HCT116 (cell line): ENCODE data around the gene DRAXIN. TPM values are rescaled to one million over a fixed set of nuclear protein-coding genes. Genes with fewer than 3 reads are reported as not detected.

Source experiments
- ATAC-seq: fragments of 200-7000 bp; cut with Tn5 transposase; 2 replicates; pipeline ENCODE4 v1.9.1; 2020; ENCODE audit warnings: mild to moderate bottlenecking, moderate library complexity
- BruUV-seq: library from RNA; stranded (reverse); fragments of 400-500 nt; replicated peaks from 2 replicates; lab custom pipeline; 2021; lab: Mats Ljungman, UMichigan
- CTCF ChIA-PET: fragments of 300-600 bp; sonication (Branson Sonifier 250); formaldehyde crosslinking; loops from one replicate; lab custom pipeline; 2021; ENCODE audit warnings: antibody characterized with exemption; lab: Charles Lee
- POLR2A ChIA-PET: fragments of 300-600, 350-600 bp; sonication (Branson Sonifier 250); formaldehyde crosslinking; loops from one replicate; lab custom pipeline; 2021; ENCODE audit warnings: antibody characterized with exemption; lab: Charles Lee
- RAD21 ChIA-PET, 2 experiments: fragments of 300-600 bp; sonication (Branson Sonifier 250); formaldehyde crosslinking; loops; one replicate each; lab custom pipeline; 2023; ENCODE audit warnings: low total read pairs in 2 of 2; ENCODE audit not compliant: uncharacterized antibody in 2 of 2, unreplicated experiment in 2 of 2, low non-redundant PET in 1 of 2; lab: Charles Lee
- DNase-seq: peaks from one replicate; pipeline ENCODE4 v3.0.0-alpha.2; 2010; ENCODE audit warnings: low read depth, low spot score
- H2AFZ ChIP-seq: fragments of 200-600 bp; shearing (Covaris generic), sonication (generic); 2 replicates; pipeline ENCODE4 v1.6.1; 2017; ENCODE audit warnings: low read depth, mixed run types, mixed read lengths, antibody characterized with exemption, low read length; ENCODE audit not compliant: poor library complexity, severe bottlenecking
- H3K27ac ChIP-seq: 2 replicates; pipeline ENCODE4 v1.5.1; 2012; ENCODE audit warnings: low read depth, low read length
- H3K27me3 ChIP-seq: fragments of 200-600 bp; sonication (generic); 2 replicates; pipeline ENCODE4 v1.6.1; 2016; ENCODE audit warnings: mixed run types, low read length, mixed read lengths; ENCODE audit not compliant: insufficient read depth
- H3K36me3 ChIP-seq, 2 experiments: fragments of 200-500 bp in 1 of 2; fragments of 200-600 bp in 1 of 2; sonication (Bioruptor generic) in 1 of 2; sonication (generic) in 1 of 2; 2 replicates each; pipeline versions ENCODE4 v1.5.1 to v1.6.1; 2014 to 2016; ENCODE audit warnings: low read length in 2 of 2, inconsistent platforms in 1 of 2, mixed read lengths in 1 of 2, mixed run types in 1 of 2; ENCODE audit not compliant: insufficient read depth in 2 of 2, control insufficient read depth in 1 of 2
- H3K4me1 ChIP-seq, 2 experiments: fragments of 200-600 bp in 1 of 2; sonication (generic) in 1 of 2; 2 replicates each; pipeline versions ENCODE4 v1.5.1 to v1.6.1; 2012 to 2017; ENCODE audit warnings: low read length in 2 of 2, inconsistent platforms in 1 of 2, mild to moderate bottlenecking in 1 of 2, mixed read lengths in 1 of 2, mixed run types in 1 of 2, moderate library complexity in 1 of 2; ENCODE audit not compliant: insufficient read depth in 2 of 2, control insufficient read depth in 1 of 2
- H3K4me2 ChIP-seq: fragments of 200-600 bp; sonication (generic); 2 replicates; pipeline ENCODE4 v1.6.1; 2017; ENCODE audit warnings: mixed run types, low read length, mixed read lengths
- H3K4me3 ChIP-seq, 2 experiments: fragments of 200-600 bp in 1 of 2; sonication (generic) in 1 of 2; replicated peaks in 1 of 2; 2 replicates each; pipeline ENCODE4 v1.5.1; 2011 to 2016; ENCODE audit warnings: low read length in 2 of 2, control low read depth in 1 of 2, low read depth in 1 of 2, mild to moderate bottlenecking in 1 of 2, mixed read lengths in 1 of 2, mixed run types in 1 of 2
- H3K79me2 ChIP-seq: fragments of 200-600 bp; sonication (generic); 2 replicates; pipeline ENCODE4 v1.6.1; 2017; ENCODE audit warnings: mild to moderate bottlenecking, mixed run types, low read length, moderate library complexity, mixed read lengths; ENCODE audit not compliant: insufficient read depth
- H3K9ac ChIP-seq: fragments of 200-600 bp; sonication (generic); 2 replicates; pipeline ENCODE4 v1.6.1; 2016; ENCODE audit warnings: low read length, mixed read lengths
- H3K9me2 ChIP-seq: fragments of 200-600 bp; sonication (generic), shearing (Covaris generic); 2 replicates; pipeline ENCODE4 v1.6.1; 2017; ENCODE audit warnings: mixed run types, mild to moderate bottlenecking, moderate library complexity; ENCODE audit not compliant: insufficient read depth
- H3K9me3 ChIP-seq, 2 experiments: fragments of 200-500 bp in 1 of 2; fragments of 200-600 bp in 1 of 2; sonication (Bioruptor generic) in 1 of 2; sonication (generic) in 1 of 2; 2 replicates each; pipeline ENCODE4 v1.6.1; 2014 to 2017; ENCODE audit warnings: low read length in 2 of 2, mixed read lengths in 2 of 2, inconsistent platforms in 1 of 2, low read depth in 1 of 2, mild to moderate bottlenecking in 1 of 2, mixed run types in 1 of 2, moderate library complexity in 1 of 2; ENCODE audit not compliant: control insufficient read depth in 1 of 2, insufficient read depth in 1 of 2
- H4K20me1 ChIP-seq: fragments of 200-600 bp; sonication (generic), shearing (Covaris generic); 2 replicates; pipeline ENCODE4 v1.6.1; 2017; ENCODE audit warnings: mixed run types, mild to moderate bottlenecking, moderate library complexity; ENCODE audit not compliant: insufficient read depth
- EGR1 ChIP-seq: IDR thresholded peaks from 2 replicates; pipeline ENCODE4 v1.6.1; 2012; ENCODE audit warnings: low read depth
- ELF1 ChIP-seq: IDR thresholded peaks from 2 replicates; pipeline ENCODE4 v1.6.1; 2012; ENCODE audit warnings: low read depth, borderline replicate concordance
- JUND ChIP-seq: IDR thresholded peaks from 2 replicates; pipeline ENCODE4 v1.6.1; 2012
- MAX ChIP-seq: IDR thresholded peaks from 2 replicates; pipeline ENCODE4 v1.6.1; 2012
- POLR2A ChIP-seq: IDR thresholded peaks from 2 replicates; pipeline ENCODE4 v1.7.0; 2011; ENCODE audit warnings: borderline replicate concordance; ENCODE audit not compliant: insufficient read depth, insufficient read length; ENCODE audit errors: extremely low read depth
- RAD21 ChIP-seq: IDR thresholded peaks from 2 replicates; pipeline ENCODE4 v1.6.1; 2012; ENCODE audit warnings: low read depth, mild to moderate bottlenecking
- REST ChIP-seq: IDR thresholded peaks from 2 replicates; pipeline ENCODE4 v1.6.1; 2012; ENCODE audit warnings: low read depth
- SIN3A ChIP-seq: IDR thresholded peaks from 2 replicates; pipeline ENCODE4 v1.6.1; 2012; ENCODE audit warnings: low read depth
- TCF7L2 ChIP-seq: IDR thresholded peaks from 2 replicates; pipeline ENCODE4 v1.7.0; 2011; ENCODE audit warnings: borderline replicate concordance, inconsistent platforms; ENCODE audit not compliant: insufficient read depth, insufficient read length; ENCODE audit errors: extremely low read depth
- ZFX ChIP-seq: fragments of 450-650 bp; IDR thresholded peaks from 2 replicates; pipeline ENCODE4 v1.6.1; 2017
- intact Hi-C: fragments of 100-400 bp; cut with micrococcal nuclease; formaldehyde crosslinking; loops from 2 replicates; pipeline ENCODE4 v1.10.0; 2022
- total RNA-seq: library from RNA; stranded (reverse); gene quantifications from one replicate; pipeline ENCODE4 v1.2.1, GENCODE V29; 2021; ENCODE audit not compliant: unreplicated experiment

Gene DRAXIN
- total RNA-seq, 1 experiment from 2014 or later = 0.47 TPM

- no TSS peak for BruUV-seq
- ChIA-PET POLR2A (no interaction called here), RAD21 (no interaction called here), CTCF (no interaction called here)
- intact Hi-C loops = no loop called here
- no peaks in the 10 kb centered on the region for H3K79me2 ChIP-seq
- peaks cover 0 to 22% of the 10 kb centered on the region in 2 experiments; a peak in 3 of 4 replicates for H3K4me1 ChIP-seq
- H3K9ac ChIP-seq = no peak overlapping the region
- no peaks in the 10 kb centered on the region for H3K36me3 ChIP-seq
- no peaks in the 10 kb centered on the region for H4K20me1 ChIP-seq
- no peak overlapping the region for H3K4me3 ChIP-seq
- H2AFZ ChIP-seq = no peak overlapping the region
- H3K27me3 ChIP-seq = no peaks in the 10 kb centered on the region
- no peak overlapping the region for H3K4me2 ChIP-seq
- no peak for TF ChIP-seq POLR2A
- TF ChIP-seq REST = no peak
- TF ChIP-seq JUND = no peak
- no peak for TF ChIP-seq SIN3A
- no peak for TF ChIP-seq EGR1
- TF ChIP-seq RAD21 = no peak
- TF ChIP-seq TCF7L2 = no peak
- TF ChIP-seq ZFX = no peak
- TF ChIP-seq MAX = no peak
- TF ChIP-seq ELF1 = no peak
- no peak for DNase-seq
- no peak for ATAC-seq
- H3K9me3 ChIP-seq = no peaks in the 10 kb centered on the region
- no peak overlapping the region for H3K27ac ChIP-seq
- H3K9me2 ChIP-seq = no peaks in the 10 kb centered on the region
Measured at GRCh38 chr1:11729498-11730428, 38.3 kb downstream of the DRAXIN start.
